ENCODE measurements around the gene LPCAT2. TPM values are rescaled to one million over a fixed set of nuclear protein-coding genes. Genes with fewer than 3 reads are reported as not detected.
A peak's percentile ranks its signal among the peaks of the same experiment; 100 is the strongest.

LPCAT2 gene
- total and polyA plus RNA-seq, 7 experiments from 2014 or later = 0.03 to 16.9 (median 1.5) TPM

GRCh38 chr16:55539488-55539887 is 30.6 kb downstream of the LPCAT2 start:
- ChIA-PET CTCF (no interaction called here), POLR2A (no interaction called here)
- Histone ChIP-seq H3K36me3 (ENCODE audit: control insufficient read depth in 2 of 3, insufficient read depth in 3 of 3, low read length in 3 of 3) (no peaks in the 10 kb centered on the region), H3K4me1 (ENCODE audit: control insufficient read depth in 2 of 2, insufficient read depth in 2 of 2, low read length in 2 of 2) (no peaks in the 10 kb centered on the region), H3K4me3 (ENCODE audit: low read length) (no peak overlapping the region), H3K27me3 (ENCODE audit: control insufficient read depth in 2 of 2, insufficient read depth in 2 of 2, low read length in 2 of 2) (no peaks in the 10 kb centered on the region), H3K27ac (ENCODE audit: low read depth, low read length) (no peak overlapping the region), H3K9me3 (ENCODE audit: control insufficient read depth in 2 of 3, low read length in 3 of 3) (no peaks in the 10 kb centered on the region)
- H3K27me3 Mint-ChIP-seq = peaks cover 0 to 6% (median 2%) of the 10 kb centered on the region in 5 donors
- no peaks in the 10 kb centered on the region for H3K36me3 Mint-ChIP-seq
- intact Hi-C loops (cut with micrococcal nuclease) = no loop called here
- ATAC-seq (no peak), DNase-seq (no peak)
- H3K27ac Mint-ChIP-seq = no peak overlapping the region
- H3K9me3 Mint-ChIP-seq = no peaks in the 10 kb centered on the region
- H3K4me1 Mint-ChIP-seq = no peaks in the 10 kb centered on the region
- no peak overlapping the region for H3K4me3 Mint-ChIP-seq

DNA sequence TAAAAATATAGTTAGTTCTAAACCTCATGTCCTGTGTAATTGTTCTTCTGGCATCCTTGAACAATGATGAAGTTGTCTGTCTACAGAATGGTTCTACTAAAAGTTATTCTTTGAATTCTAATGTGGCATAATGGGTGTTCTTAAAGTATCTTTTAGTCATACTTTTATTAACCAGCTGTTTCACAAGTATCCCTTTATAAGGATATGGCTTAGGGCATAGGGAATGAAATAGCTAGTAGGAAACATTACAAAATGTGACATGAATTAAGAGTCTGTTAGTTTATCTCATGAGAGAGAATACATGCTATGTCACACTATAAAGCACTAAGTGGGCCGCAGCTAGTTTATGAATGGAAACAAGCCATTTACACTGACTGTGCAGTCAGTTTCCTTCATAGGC is 31.3 kb downstream of the LPCAT2 start:
- Histone ChIP-seq H3K27me3 (ENCODE audit: control insufficient read depth in 2 of 2, insufficient read depth in 2 of 2, low read length in 2 of 2) (no peaks in the 10 kb centered on the region), H3K9me3 (ENCODE audit: control insufficient read depth in 2 of 3, low read length in 3 of 3) (no peaks in the 10 kb centered on the region), H3K4me3 (ENCODE audit: low read length) (no peak overlapping the region), H3K4me1 (ENCODE audit: control insufficient read depth in 2 of 2, insufficient read depth in 2 of 2, low read length in 2 of 2) (no peaks in the 10 kb centered on the region), H3K27ac (ENCODE audit: low read depth, low read length) (no peak overlapping the region), H3K36me3 (ENCODE audit: control insufficient read depth in 2 of 3, insufficient read depth in 3 of 3, low read length in 3 of 3) (no peaks in the 10 kb centered on the region)
- no peak overlapping the region for H3K27ac Mint-ChIP-seq
- CTCF ChIA-PET = no interaction called here
- H3K9me3 Mint-ChIP-seq = no peaks in the 10 kb centered on the region
- no peaks in the 10 kb centered on the region for H3K4me1 Mint-ChIP-seq
- ATAC-seq (no peak), DNase-seq (no peak)
- POLR2A ChIA-PET = no interaction called here
- H3K36me3 Mint-ChIP-seq = no peaks in the 10 kb centered on the region
- H3K4me3 Mint-ChIP-seq = no peak overlapping the region
- peaks cover 2 to 7% (median 6%) of the 10 kb centered on the region in 5 donors for H3K27me3 Mint-ChIP-seq
- intact Hi-C loops (cut with micrococcal nuclease) = no loop called here

DNA sequence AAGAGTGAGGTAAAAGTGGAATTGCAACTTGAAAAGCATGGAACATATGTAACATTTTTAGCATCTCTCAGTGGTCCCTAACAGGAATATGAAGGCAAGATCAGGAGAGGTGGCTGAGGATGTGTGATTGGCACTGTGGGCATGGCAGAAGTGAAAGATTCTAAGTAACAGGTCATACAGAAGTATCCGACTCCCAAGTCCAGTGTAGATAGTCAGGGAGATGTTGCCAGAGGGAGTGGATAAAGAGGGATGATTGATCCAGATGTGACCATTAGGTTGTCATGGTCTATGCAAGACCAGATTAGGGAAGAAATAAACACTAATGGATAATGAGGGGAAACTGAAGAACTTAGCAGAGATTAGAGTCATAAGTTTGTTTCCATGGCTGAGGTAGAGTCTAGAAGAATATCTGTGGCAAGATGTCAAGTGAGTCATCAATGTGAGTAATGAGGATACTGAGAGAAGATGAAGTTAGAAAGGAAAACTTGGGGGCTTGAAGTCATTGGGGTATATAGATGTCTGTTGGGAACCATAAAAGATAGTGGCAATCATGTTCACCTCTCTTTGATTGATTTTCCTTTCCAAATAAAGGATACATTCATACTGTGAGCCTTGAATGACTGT is 33.7 kb downstream of the LPCAT2 start:
- peaks cover 0 to 7% (median 4%) of the 10 kb centered on the region in 5 donors for H3K27me3 Mint-ChIP-seq
- intact Hi-C loops (cut with micrococcal nuclease) = loop anchor here in 1 of 2 donors (1.0 kb wide), 1 partner anchor 77 kb away; no protein-coding TSS in a partner anchor
- Histone ChIP-seq H3K4me3 (ENCODE audit: low read length) (no peak overlapping the region), H3K27ac (ENCODE audit: low read depth, low read length) (no peak overlapping the region), H3K36me3 (ENCODE audit: control insufficient read depth in 2 of 3, insufficient read depth in 3 of 3, low read length in 3 of 3) (no peaks in the 10 kb centered on the region), H3K27me3 (ENCODE audit: control insufficient read depth in 2 of 2, insufficient read depth in 2 of 2, low read length in 2 of 2) (no peaks in the 10 kb centered on the region), H3K4me1 (ENCODE audit: control insufficient read depth in 2 of 2, insufficient read depth in 2 of 2, low read length in 2 of 2) (no peaks in the 10 kb centered on the region), H3K9me3 (ENCODE audit: control insufficient read depth in 2 of 3, low read length in 3 of 3) (no peaks in the 10 kb centered on the region)
- H3K36me3 Mint-ChIP-seq = no peaks in the 10 kb centered on the region
- H3K4me3 Mint-ChIP-seq = no peak overlapping the region
- DNase-seq (no peak), ATAC-seq (peak; percentile 16)
- no peaks in the 10 kb centered on the region for H3K4me1 Mint-ChIP-seq
- ChIA-PET POLR2A (interaction anchor here (0.6 kb wide), 1 partner anchor 40 kb away, joined by 3 read pairs; no protein-coding TSS in a partner anchor), CTCF (no interaction called here)
- H3K27ac Mint-ChIP-seq = no peak overlapping the region
- H3K9me3 Mint-ChIP-seq = no peaks in the 10 kb centered on the region

GRCh38 chr16:55543472-55543871 is 34.6 kb downstream of the LPCAT2 start:
- no peak overlapping the region for H3K27ac Mint-ChIP-seq
- Histone ChIP-seq H3K4me3 (ENCODE audit: low read length) (no peak overlapping the region), H3K36me3 (ENCODE audit: control insufficient read depth in 2 of 3, insufficient read depth in 3 of 3, low read length in 3 of 3) (no peaks in the 10 kb centered on the region), H3K27me3 (ENCODE audit: control insufficient read depth in 2 of 2, insufficient read depth in 2 of 2, low read length in 2 of 2) (no peaks in the 10 kb centered on the region), H3K4me1 (ENCODE audit: control insufficient read depth in 2 of 2, insufficient read depth in 2 of 2, low read length in 2 of 2) (no peaks in the 10 kb centered on the region), H3K9me3 (ENCODE audit: control insufficient read depth in 2 of 3, low read length in 3 of 3) (no peaks in the 10 kb centered on the region), H3K27ac (ENCODE audit: low read depth, low read length) (no peak overlapping the region)
- no peaks in the 10 kb centered on the region for H3K4me1 Mint-ChIP-seq
- POLR2A ChIA-PET = no interaction called here
- intact Hi-C loops (cut with micrococcal nuclease) = loop anchor here in 1 of 2 donors (1.0 kb wide), 1 partner anchor 78 kb away; no protein-coding TSS in a partner anchor
- no peaks in the 10 kb centered on the region for H3K9me3 Mint-ChIP-seq
- ATAC-seq (no peak), DNase-seq (no peak)
- H3K27me3 Mint-ChIP-seq = peaks cover 0 to 7% (median 4%) of the 10 kb centered on the region in 5 donors
- H3K36me3 Mint-ChIP-seq = no peaks in the 10 kb centered on the region
- H3K4me3 Mint-ChIP-seq = no peak overlapping the region
- CTCF ChIA-PET = no interaction called here

GRCh38 chr16:55552621-55553020 is 43.7 kb downstream of the LPCAT2 start:
- CTCF ChIA-PET = no interaction called here
- no peak overlapping the region for H3K4me3 ChIP-seq (ENCODE audit: low read length)
- Mint-ChIP-seq H3K9me3 (peaks cover 0 to 5% (median 0%) of the 10 kb centered on the region in 11 donors), H3K27me3 (peaks cover 0 to 20% (median 7%) of the 10 kb centered on the region in 5 donors), H3K36me3 (no peaks in the 10 kb centered on the region), H3K4me1 (peaks cover 0 to 1% (median 0%) of the 10 kb centered on the region in 7 donors), H3K4me3 (no peak overlapping the region), H3K27ac (no peak overlapping the region)
- intact Hi-C loops (cut with micrococcal nuclease) = no loop called here
- no peaks in the 10 kb centered on the region for H3K9me3 ChIP-seq (ENCODE audit: control insufficient read depth in 2 of 3, low read length in 3 of 3)
- ATAC-seq (no peak), DNase-seq (no peak)
- POLR2A ChIA-PET = no interaction called here
- H3K4me1 ChIP-seq (ENCODE audit: control insufficient read depth in 2 of 2, insufficient read depth in 2 of 2, low read length in 2 of 2) = no peaks in the 10 kb centered on the region
- no peaks in the 10 kb centered on the region for H3K36me3 ChIP-seq (ENCODE audit: control insufficient read depth in 2 of 3, insufficient read depth in 3 of 3, low read length in 3 of 3)
- no peak overlapping the region for H3K27ac ChIP-seq (ENCODE audit: low read depth, low read length)
- H3K27me3 ChIP-seq (ENCODE audit: control insufficient read depth in 2 of 2, insufficient read depth in 2 of 2, low read length in 2 of 2) = no peaks in the 10 kb centered on the region

DNA sequence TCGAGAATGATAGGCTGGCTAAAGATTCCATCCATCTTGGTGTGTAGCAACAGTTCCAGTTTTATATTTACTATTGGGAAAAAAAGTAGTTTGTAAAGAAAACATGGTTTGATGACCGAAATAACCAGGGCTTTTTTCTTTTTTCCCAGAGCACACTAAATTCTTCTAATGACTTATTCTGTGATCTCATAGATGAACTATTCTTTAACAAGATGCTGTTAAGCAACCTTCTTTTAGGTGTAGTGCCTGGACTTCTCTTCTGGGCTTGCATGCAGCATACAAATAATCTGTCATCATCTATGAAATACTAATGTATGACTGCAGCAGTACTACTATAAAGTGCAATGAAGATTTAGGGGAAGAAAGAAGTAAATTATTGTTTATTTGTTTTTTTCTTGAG is 46.6 kb downstream of the LPCAT2 start:
- Histone ChIP-seq H3K4me1 (ENCODE audit: control insufficient read depth in 2 of 2, insufficient read depth in 2 of 2, low read length in 2 of 2) (no peaks in the 10 kb centered on the region), H3K27me3 (ENCODE audit: control insufficient read depth in 2 of 2, insufficient read depth in 2 of 2, low read length in 2 of 2) (no peaks in the 10 kb centered on the region), H3K4me3 (ENCODE audit: low read length) (no peak overlapping the region), H3K36me3 (ENCODE audit: control insufficient read depth in 2 of 3, insufficient read depth in 3 of 3, low read length in 3 of 3) (no peaks in the 10 kb centered on the region), H3K9me3 (ENCODE audit: control insufficient read depth in 2 of 3, low read length in 3 of 3) (no peaks in the 10 kb centered on the region), H3K27ac (ENCODE audit: low read depth, low read length) (no peak overlapping the region)
- no peaks in the 10 kb centered on the region for H3K36me3 Mint-ChIP-seq
- no peak for ATAC-seq
- CTCF ChIA-PET = no interaction called here
- H3K27me3 Mint-ChIP-seq = peaks cover 0 to 21% (median 7%) of the 10 kb centered on the region in 5 donors
- H3K4me1 Mint-ChIP-seq = peaks cover 0 to 2% (median 0%) of the 10 kb centered on the region in 7 donors
- intact Hi-C loops (cut with micrococcal nuclease) = no loop called here
- POLR2A ChIA-PET = no interaction called here
- no peak overlapping the region for H3K4me3 Mint-ChIP-seq
- H3K9me3 Mint-ChIP-seq = peaks cover 0 to 5% (median 0%) of the 10 kb centered on the region in 11 donors
- DNase-seq = no peak
- no peak overlapping the region for H3K27ac Mint-ChIP-seq

DNA sequence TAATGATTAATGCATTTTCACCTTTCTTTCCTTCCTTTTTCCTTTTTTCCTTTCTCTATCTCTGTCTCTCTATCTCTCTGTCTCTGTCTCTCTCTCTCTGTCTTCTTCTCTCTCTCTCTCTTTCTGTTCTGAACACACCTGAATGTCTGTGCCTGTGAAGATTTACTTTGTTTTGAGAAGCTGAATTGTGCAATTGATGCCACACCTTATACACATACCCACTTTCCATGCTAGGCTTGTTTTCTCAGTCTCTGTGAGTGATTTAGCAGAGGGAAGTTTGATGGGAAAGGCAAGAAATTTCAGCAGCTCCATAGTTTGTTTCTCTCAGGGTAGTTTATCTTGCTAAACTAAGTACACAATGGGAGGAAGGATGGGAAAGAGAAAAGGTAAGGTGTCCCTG is 48.3 kb downstream of the LPCAT2 start:
- intact Hi-C loops (cut with micrococcal nuclease) = no loop called here
- ChIA-PET POLR2A (no interaction called here), CTCF (no interaction called here)
- H3K4me1 ChIP-seq (ENCODE audit: control insufficient read depth in 2 of 2, insufficient read depth in 2 of 2, low read length in 2 of 2) = no peaks in the 10 kb centered on the region
- Mint-ChIP-seq H3K4me1 (peaks cover 0 to 2% (median 0%) of the 10 kb centered on the region in 7 donors), H3K9me3 (peaks cover 0 to 5% (median 0%) of the 10 kb centered on the region in 11 donors), H3K36me3 (no peaks in the 10 kb centered on the region), H3K27ac (no peak overlapping the region), H3K27me3 (peaks cover 0 to 14% (median 5%) of the 10 kb centered on the region in 5 donors), H3K4me3 (no peak overlapping the region)
- H3K4me3 ChIP-seq (ENCODE audit: low read length) = no peak overlapping the region
- H3K27me3 ChIP-seq (ENCODE audit: control insufficient read depth in 2 of 2, insufficient read depth in 2 of 2, low read length in 2 of 2) = no peaks in the 10 kb centered on the region
- H3K36me3 ChIP-seq (ENCODE audit: control insufficient read depth in 2 of 3, insufficient read depth in 3 of 3, low read length in 3 of 3) = no peaks in the 10 kb centered on the region
- no peaks in the 10 kb centered on the region for H3K9me3 ChIP-seq (ENCODE audit: control insufficient read depth in 2 of 3, low read length in 3 of 3)
- DNase-seq = no peak
- no peak overlapping the region for H3K27ac ChIP-seq (ENCODE audit: low read depth, low read length)
- ATAC-seq = no peak

Measured in naive thymus-derived CD4-positive, alpha-beta T cell (primary cell).